Heart left ventricle (tissue), 13 donors: ENCODE data around the gene C19orf67.

Experiments used
- CTCF ChIP-seq, 12 donors: fragments of 200-600 bp; sonication (generic) in 4 of 12; IDR thresholded peaks; one replicate each; pipeline versions ENCODE4 v1.5.0 to v1.8.0; 2018 to 2022; ENCODE audit warnings: antibody characterized with exemption in 12 of 12, mild to moderate bottlenecking in 5 of 12
- POLR2A ChIP-seq, 2 donors: fragments of 450-650 bp; IDR thresholded peaks; one replicate each; pipeline ENCODE4 v1.6.1; 2017; ENCODE audit warnings: antibody characterized with exemption in 2 of 2, mild to moderate bottlenecking in 2 of 2, moderate library complexity in 2 of 2
- donor health status: ischemic (EF 13 %, LVEDD 7.1; RV severe dilation, severe dysfunction).
- donor health status: DM: no; HTN: yes; CAD: no.
- donor health status: DM: no; HTN: no; CAD: no.
- donor health status: ischemic (EF 25% LVEDD 6.9; RV normal size, moderate dysfunction).
- donor health status: ischemic (EF 25% LVEDD 5.7; RV mildly dilated, moderate dysfunction).
- donor health status: ischemic (EF 35%, LVEDD 5.7; RV mildly dilated, moderate dysfunction).
- donor health status: nonischemic (EF 11% LVEDD 7.7; RV severe dilation, severe dysfunction).
- donor health status: DM: yes; HTN: yes; CAD: no.
- donor health status: PGD.
- donor health status: ischemic (EF 29% LVEDD 5.4; RV normal size, mild dysfunction).
- donor health status: nonischemic (EF 23%, LVEDD 6.1; RV moderate dilation, normal function).

DNA sequence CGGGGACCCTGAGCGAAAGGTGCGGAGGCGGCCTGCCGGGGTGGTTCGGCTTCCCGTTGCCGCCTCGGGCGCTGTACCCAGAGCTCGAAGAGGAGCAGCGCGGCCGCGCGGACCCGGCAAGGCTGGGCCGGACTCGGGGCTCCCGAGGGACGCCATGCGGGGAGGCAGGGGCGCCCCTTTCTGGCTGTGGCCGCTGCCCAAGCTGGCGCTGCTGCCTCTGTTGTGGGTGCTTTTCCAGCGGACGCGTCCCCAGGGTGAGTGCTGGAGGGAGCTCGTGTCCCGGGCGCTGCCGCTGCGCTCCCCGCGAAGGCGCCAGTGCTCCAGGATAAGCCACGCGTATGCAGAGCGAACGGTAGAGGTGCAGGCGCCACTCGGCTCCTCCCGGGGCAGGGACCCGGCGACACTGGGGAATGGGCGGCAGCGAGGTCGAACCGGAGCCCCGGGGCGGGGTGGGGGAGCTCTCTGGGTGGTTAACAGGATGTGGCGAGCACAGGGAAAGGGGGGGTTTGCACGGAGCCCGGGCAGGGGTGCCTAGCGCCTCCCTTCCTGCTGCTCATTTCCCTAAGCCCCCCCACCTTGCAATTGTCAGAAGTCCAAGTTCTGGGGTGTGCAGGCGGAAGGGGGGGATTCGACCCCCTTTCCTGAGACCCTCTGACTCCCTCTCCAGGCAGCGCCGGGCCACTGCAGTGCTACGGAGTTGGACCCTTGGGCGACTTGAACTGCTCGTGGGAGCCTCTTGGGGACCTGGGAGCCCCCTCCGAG, 53.7 kb downstream of the C19orf67 start, which contains the start of gene IL27RA:
- TF ChIP-seq CTCF (IDR thresholded peaks at IDR 0.05): peak; percentile 47 to 73 (median 62)
- peak in 1 of 2 donors; percentile 51 for TF ChIP-seq POLR2A (IDR thresholded peaks at IDR 0.05)
